ENCODE results near the gene BMP2.

Gene BMP2

GRCh38 chr20:6726761-6727160, 40.7 kb upstream of the BMP2 start:
- Histone ChIP-seq H3F3A (ENCODE audit: insufficient read depth) (no peaks in the 10 kb centered on the region), H3K9me2 (replicated peaks; ENCODE audit: insufficient read depth, low read length) (no peaks in the 10 kb centered on the region), H4K20me1 (ENCODE audit: low read depth, low read length) (no peaks in the 10 kb centered on the region), H3K9me3 (ENCODE audit: insufficient read depth, low read length) (no peaks in the 10 kb centered on the region), H3K36me3 (ENCODE audit: low read length) (no peaks in the 10 kb centered on the region), H2AFZ (ENCODE audit: low read depth, low read length, severe bottlenecking) (no peak overlapping the region), H3K79me2 (ENCODE audit: insufficient read depth, low read length) (no peaks in the 10 kb centered on the region), H3K9ac (ENCODE audit: low read length) (no peak overlapping the region), H3K4me3 (ENCODE audit: insufficient read depth, low read length, poor library complexity, severe bottlenecking) (no peak overlapping the region), H3K27ac (ENCODE audit: low read depth, low read length) (no peak overlapping the region), H3K4me2 (ENCODE audit: low read depth, low read length, poor library complexity, severe bottlenecking) (no peak overlapping the region), H3K27me3 (ENCODE audit: low read length) (no peaks in the 10 kb centered on the region)
- no peak for TF ChIP-seq CTCF (IDR thresholded peaks at IDR 0.05; ENCODE audit: insufficient read depth, low read length, poor library complexity, severe bottlenecking)
- TF ChIP-seq EZH2phosphoT487 (conservative IDR thresholded peaks at IDR 0.05; ENCODE audit: low read length), result no peak

GRCh38 chr20:6730672-6731328, 36.7 kb upstream of the BMP2 start:
- no peak overlapping the region for H3K4me3 ChIP-seq (ENCODE audit: insufficient read depth, low read length, poor library complexity, severe bottlenecking)
- no peaks in the 10 kb centered on the region for H3K9me3 ChIP-seq (ENCODE audit: insufficient read depth, low read length)
- H3K36me3 ChIP-seq (ENCODE audit: low read length), result no peaks in the 10 kb centered on the region
- H3F3A ChIP-seq (ENCODE audit: insufficient read depth), result no peaks in the 10 kb centered on the region
- H4K20me1 ChIP-seq (ENCODE audit: low read depth, low read length), result no peaks in the 10 kb centered on the region
- H3K79me2 ChIP-seq (ENCODE audit: insufficient read depth, low read length), result no peaks in the 10 kb centered on the region
- H3K9me2 ChIP-seq (replicated peaks; ENCODE audit: insufficient read depth, low read length), result no peaks in the 10 kb centered on the region
- no peak for TF ChIP-seq CTCF (IDR thresholded peaks at IDR 0.05; ENCODE audit: insufficient read depth, low read length, poor library complexity, severe bottlenecking)
- no peak for TF ChIP-seq EZH2phosphoT487 (conservative IDR thresholded peaks at IDR 0.05; ENCODE audit: low read length)
- H3K9ac ChIP-seq (ENCODE audit: low read length), result no peak overlapping the region
- no peak overlapping the region for H2AFZ ChIP-seq (ENCODE audit: low read depth, low read length, severe bottlenecking)
- H3K27me3 ChIP-seq (ENCODE audit: low read length), result no peaks in the 10 kb centered on the region
- no peak overlapping the region for H3K27ac ChIP-seq (ENCODE audit: low read depth, low read length)
- no peak overlapping the region for H3K4me2 ChIP-seq (ENCODE audit: low read depth, low read length, poor library complexity, severe bottlenecking)

- Histone ChIP-seq H3K27me3 (ENCODE audit: low read length) (no peaks in the 10 kb centered on the region), H3K4me3 (ENCODE audit: insufficient read depth, low read length, poor library complexity, severe bottlenecking) (no peak overlapping the region), H3K27ac (ENCODE audit: low read depth, low read length) (no peak overlapping the region), H2AFZ (ENCODE audit: low read depth, low read length, severe bottlenecking) (no peak overlapping the region), H3K9me2 (replicated peaks; ENCODE audit: insufficient read depth, low read length) (no peaks in the 10 kb centered on the region), H4K20me1 (ENCODE audit: low read depth, low read length) (no peaks in the 10 kb centered on the region), H3K4me2 (ENCODE audit: low read depth, low read length, poor library complexity, severe bottlenecking) (no peak overlapping the region), H3K36me3 (ENCODE audit: low read length) (no peaks in the 10 kb centered on the region), H3K9ac (ENCODE audit: low read length) (no peak overlapping the region), H3K79me2 (ENCODE audit: insufficient read depth, low read length) (no peaks in the 10 kb centered on the region), H3F3A (ENCODE audit: insufficient read depth) (no peaks in the 10 kb centered on the region), H3K9me3 (ENCODE audit: insufficient read depth, low read length) (no peaks in the 10 kb centered on the region)
- TF ChIP-seq EZH2phosphoT487 (conservative IDR thresholded peaks at IDR 0.05; ENCODE audit: low read length) (no peak), CTCF (IDR thresholded peaks at IDR 0.05; ENCODE audit: insufficient read depth, low read length, poor library complexity, severe bottlenecking) (no peak)
These were observed 35.5 kb upstream of the BMP2 start for GRCh38 chr20:6732001-6732447.
